ENCODE data around the gene HSH2D. TPM values are rescaled to one million over a fixed set of nuclear protein-coding genes. Genes with fewer than 3 reads are reported as not detected.

HSH2D gene
- total RNA-seq, 1 donor from 2014 or later = not detected

- Mint-ChIP-seq H3K9me3 (ENCODE audit: unreplicated experiment) (peaks cover 5% of the 10 kb centered on the region), H3K4me1 (ENCODE audit: low read depth, unreplicated experiment) (peaks cover 3% of the 10 kb centered on the region), H3K27me3 (ENCODE audit: unreplicated experiment) (peaks cover 4% of the 10 kb centered on the region), H3K27ac (ENCODE audit: unreplicated experiment) (no peak overlapping the region), H3K36me3 (ENCODE audit: unreplicated experiment) (peaks cover 6% of the 10 kb centered on the region), H3K4me3 (ENCODE audit: unreplicated experiment) (no peak overlapping the region)
- DNase-seq = no peak
- TF ChIP-seq CTCF (IDR thresholded peaks at IDR 0.05; ENCODE audit: partially characterized antibody, unreplicated experiment) = no peak
Measured at GRCh38 chr19:16127776-16128371, 15.6 kb upstream of the HSH2D start.

GRCh38 chr19:16131648-16132047 lies 11.8 kb upstream of the HSH2D start:
- no peak overlapping the region for H3K27ac Mint-ChIP-seq (ENCODE audit: unreplicated experiment)
- no peaks in the 10 kb centered on the region for H3K27me3 Mint-ChIP-seq (ENCODE audit: unreplicated experiment)
- H3K4me1 Mint-ChIP-seq (ENCODE audit: low read depth, unreplicated experiment) = no peaks in the 10 kb centered on the region
- H3K36me3 Mint-ChIP-seq (ENCODE audit: unreplicated experiment) = peaks cover 12% of the 10 kb centered on the region
- TF ChIP-seq CTCF (IDR thresholded peaks at IDR 0.05; ENCODE audit: partially characterized antibody, unreplicated experiment) = no peak
- H3K4me3 Mint-ChIP-seq (ENCODE audit: unreplicated experiment) = no peak overlapping the region
- H3K9me3 Mint-ChIP-seq (ENCODE audit: unreplicated experiment) = peaks cover 14% of the 10 kb centered on the region
- no peak for DNase-seq

GRCh38 chr19:16133818-16134217 lies 9.7 kb upstream of the HSH2D start:
- H3K27ac Mint-ChIP-seq (ENCODE audit: unreplicated experiment) = no peak overlapping the region
- peaks cover 8% of the 10 kb centered on the region for H3K27me3 Mint-ChIP-seq (ENCODE audit: unreplicated experiment)
- peaks cover 14% of the 10 kb centered on the region for H3K9me3 Mint-ChIP-seq (ENCODE audit: unreplicated experiment)
- no peak for TF ChIP-seq CTCF (IDR thresholded peaks at IDR 0.05; ENCODE audit: partially characterized antibody, unreplicated experiment)
- peaks cover 12% of the 10 kb centered on the region for H3K36me3 Mint-ChIP-seq (ENCODE audit: unreplicated experiment)
- no peak overlapping the region for H3K4me3 Mint-ChIP-seq (ENCODE audit: unreplicated experiment)
- H3K4me1 Mint-ChIP-seq (ENCODE audit: low read depth, unreplicated experiment) = no peaks in the 10 kb centered on the region
- no peak for DNase-seq

GRCh38 chr19:16134510-16134909 lies 9.0 kb upstream of the HSH2D start:
- H3K4me1 Mint-ChIP-seq (ENCODE audit: low read depth, unreplicated experiment) = no peaks in the 10 kb centered on the region
- H3K27ac Mint-ChIP-seq (ENCODE audit: unreplicated experiment) = no peak overlapping the region
- H3K36me3 Mint-ChIP-seq (ENCODE audit: unreplicated experiment) = peaks cover 12% of the 10 kb centered on the region
- TF ChIP-seq CTCF (IDR thresholded peaks at IDR 0.05; ENCODE audit: partially characterized antibody, unreplicated experiment) = no peak
- no peak for DNase-seq
- H3K9me3 Mint-ChIP-seq (ENCODE audit: unreplicated experiment) = peaks cover 17% of the 10 kb centered on the region
- peaks cover 9% of the 10 kb centered on the region for H3K27me3 Mint-ChIP-seq (ENCODE audit: unreplicated experiment)
- no peak overlapping the region for H3K4me3 Mint-ChIP-seq (ENCODE audit: unreplicated experiment)

- peaks cover 12% of the 10 kb centered on the region for H3K36me3 Mint-ChIP-seq (ENCODE audit: unreplicated experiment)
Measured at GRCh38 chr19:16135430-16136127, 7.9 kb upstream of the HSH2D start.

More at GRCh38 chr19:16135430-16136127, 7.9 kb upstream of the HSH2D start:
- Mint-ChIP-seq H3K4me1 (ENCODE audit: low read depth, unreplicated experiment) (no peaks in the 10 kb centered on the region), H3K27ac (ENCODE audit: unreplicated experiment) (no peak overlapping the region), H3K4me3 (ENCODE audit: unreplicated experiment) (no peak overlapping the region), H3K27me3 (ENCODE audit: unreplicated experiment) (peaks cover 11% of the 10 kb centered on the region), H3K9me3 (ENCODE audit: unreplicated experiment) (peaks cover 18% of the 10 kb centered on the region)
- TF ChIP-seq CTCF (IDR thresholded peaks at IDR 0.05; ENCODE audit: partially characterized antibody, unreplicated experiment) = no peak
- no peak for DNase-seq

Measured in glutamatergic neuron (in vitro differentiated cells).